Neuron (in vitro differentiated cells): ENCODE data around the gene SPOCK2.

ENCODE experiments used
- H2AFZ ChIP-seq: one replicate; pipeline ENCODE4 v1.6.1; 2013; ENCODE audit warnings: low read depth, mild to moderate bottlenecking, inconsistent platforms, low read length, moderate library complexity
- H3K27me3 ChIP-seq: one replicate; pipeline ENCODE4 v1.6.1; 2013; ENCODE audit warnings: low read length; ENCODE audit not compliant: insufficient read depth
- H3K36me3 ChIP-seq: one replicate; pipeline ENCODE4 v1.6.1; 2013; ENCODE audit warnings: low read length; ENCODE audit not compliant: insufficient read depth
- H3K4me1 ChIP-seq: one replicate; pipeline ENCODE4 v1.6.1; 2013; ENCODE audit warnings: low read length; ENCODE audit not compliant: insufficient read depth
- H3K4me3 ChIP-seq: 2 replicates; pipeline ENCODE4 v1.5.1; 2013; ENCODE audit warnings: mild to moderate bottlenecking, low read length, moderate library complexity
- H3K9me3 ChIP-seq: one replicate; pipeline ENCODE4 v1.6.1; 2013; ENCODE audit warnings: low read length

Gene SPOCK2

DNA sequence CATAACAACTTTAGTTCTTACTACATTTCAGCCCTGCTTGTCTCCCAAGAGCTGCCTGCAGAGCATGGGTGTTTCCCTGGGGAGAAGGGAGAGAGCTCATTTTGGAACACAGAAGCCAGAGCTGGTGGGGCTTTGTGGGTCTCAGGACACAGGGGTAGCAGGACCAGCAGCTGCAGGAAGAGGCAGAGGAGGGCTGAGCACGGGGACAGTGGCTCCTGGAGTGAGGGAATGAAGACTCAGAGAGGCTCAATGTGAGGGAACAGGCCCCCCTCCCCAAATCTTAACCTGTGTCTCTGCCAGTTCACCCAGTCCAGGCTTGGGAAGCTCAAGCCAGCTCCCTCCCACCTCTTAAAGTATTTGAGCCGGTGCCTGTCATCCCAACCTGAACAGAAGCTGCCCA is 74.2 kb downstream of the SPOCK2 start:
- H3K4me3 ChIP-seq = no peak overlapping the region
- no peaks in the 10 kb centered on the region for H3K9me3 ChIP-seq
- peaks cover 13% of the 10 kb centered on the region for H3K4me1 ChIP-seq
- H3K27me3 ChIP-seq = no peaks in the 10 kb centered on the region
- peaks cover 8% of the 10 kb centered on the region for H3K36me3 ChIP-seq
- H2AFZ ChIP-seq = no peak overlapping the region

GRCh38 chr10:72013202-72013945 is 75.0 kb downstream of the SPOCK2 start:
- Histone ChIP-seq H3K9me3 (no peaks in the 10 kb centered on the region), H3K36me3 (peaks cover 12% of the 10 kb centered on the region), H3K4me1 (peaks cover 21% of the 10 kb centered on the region), H3K4me3 (no peak overlapping the region), H2AFZ (no peak overlapping the region), H3K27me3 (no peaks in the 10 kb centered on the region)

DNA sequence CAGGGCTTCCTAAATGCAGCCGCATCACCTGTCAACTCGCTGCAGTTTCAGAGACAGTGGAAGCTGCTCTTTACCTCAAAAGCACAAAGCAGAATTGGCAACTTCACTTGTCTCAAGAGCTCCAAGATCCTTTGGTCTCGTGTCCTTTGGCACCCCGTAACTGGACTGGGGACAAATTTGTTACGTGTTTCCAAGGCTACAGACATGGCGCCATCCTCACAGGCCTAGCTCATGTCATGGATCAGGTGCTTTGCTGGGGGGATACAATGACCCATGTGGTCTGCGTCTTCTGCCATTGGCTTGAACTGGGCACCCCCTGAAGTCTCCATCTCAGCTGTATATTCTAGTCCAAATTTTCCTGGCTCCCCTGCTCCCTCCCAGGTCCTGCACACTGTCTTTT is 75.6 kb downstream of the SPOCK2 start:
- Histone ChIP-seq H3K27me3 (no peaks in the 10 kb centered on the region), H3K36me3 (peaks cover 18% of the 10 kb centered on the region), H2AFZ (no peak overlapping the region), H3K4me3 (no peak overlapping the region), H3K9me3 (no peaks in the 10 kb centered on the region), H3K4me1 (peaks cover 21% of the 10 kb centered on the region)

DNA sequence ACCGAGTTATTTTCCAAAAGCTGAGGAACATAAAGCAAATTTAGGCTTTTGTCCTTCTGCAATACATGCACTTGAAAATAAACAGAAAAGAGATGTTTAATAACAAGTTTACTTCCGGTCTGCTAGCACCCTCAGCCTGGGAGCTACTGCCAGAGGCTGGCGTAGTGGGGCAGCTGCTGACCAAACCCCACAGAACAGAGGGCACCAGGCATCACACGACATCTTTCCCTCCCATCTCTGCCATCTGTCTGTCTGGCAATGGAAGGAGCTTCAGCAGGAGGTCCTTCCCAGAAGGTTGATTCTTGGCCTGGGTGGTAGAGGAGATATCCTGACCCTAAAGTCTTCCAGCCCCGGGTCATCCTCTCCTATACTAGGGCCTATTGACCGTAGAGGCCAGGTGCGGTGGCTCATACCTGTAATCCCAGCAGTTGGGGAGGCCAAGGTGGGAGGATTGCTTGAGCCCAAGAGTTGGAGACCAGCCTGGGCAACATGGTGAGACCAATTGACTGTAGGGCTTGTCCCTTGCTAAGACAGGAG is 76.3 kb downstream of the SPOCK2 start:
- no peaks in the 10 kb centered on the region for H3K27me3 ChIP-seq
- H2AFZ ChIP-seq = no peak overlapping the region
- peaks cover 21% of the 10 kb centered on the region for H3K4me1 ChIP-seq

DNA sequence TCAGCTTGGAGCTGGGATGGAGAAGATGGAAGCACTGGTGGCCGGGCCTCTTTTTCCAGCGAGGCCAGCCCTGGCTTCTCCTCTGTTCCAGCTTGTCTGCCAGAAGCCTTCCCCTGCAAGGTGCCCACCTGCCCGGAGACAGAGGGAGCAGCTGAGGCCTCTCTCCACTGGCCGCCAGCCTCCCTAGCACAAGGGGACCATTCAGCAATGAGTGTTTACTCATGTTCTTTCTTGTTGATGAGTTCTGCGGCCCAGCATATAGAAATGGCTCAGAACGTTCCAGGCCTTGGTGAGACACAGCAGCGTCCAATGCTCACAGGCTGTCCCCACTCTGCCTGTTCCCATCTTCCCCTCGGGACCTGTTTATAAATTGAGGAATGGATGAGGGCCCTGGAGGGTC is 76.9 kb downstream of the SPOCK2 start:
- no peak overlapping the region for H3K4me3 ChIP-seq
- H3K9me3 ChIP-seq = no peaks in the 10 kb centered on the region
- H3K36me3 ChIP-seq = peaks cover 30% of the 10 kb centered on the region
- H3K27me3 ChIP-seq = no peaks in the 10 kb centered on the region
- H3K4me1 ChIP-seq = peaks cover 21% of the 10 kb centered on the region
- H2AFZ ChIP-seq = no peak overlapping the region

More for the DNA sequence above, 76.3 kb downstream of the SPOCK2 start:
- Histone ChIP-seq H3K4me3 (no peak overlapping the region), H3K9me3 (no peaks in the 10 kb centered on the region), H3K36me3 (peaks cover 25% of the 10 kb centered on the region)

DNA sequence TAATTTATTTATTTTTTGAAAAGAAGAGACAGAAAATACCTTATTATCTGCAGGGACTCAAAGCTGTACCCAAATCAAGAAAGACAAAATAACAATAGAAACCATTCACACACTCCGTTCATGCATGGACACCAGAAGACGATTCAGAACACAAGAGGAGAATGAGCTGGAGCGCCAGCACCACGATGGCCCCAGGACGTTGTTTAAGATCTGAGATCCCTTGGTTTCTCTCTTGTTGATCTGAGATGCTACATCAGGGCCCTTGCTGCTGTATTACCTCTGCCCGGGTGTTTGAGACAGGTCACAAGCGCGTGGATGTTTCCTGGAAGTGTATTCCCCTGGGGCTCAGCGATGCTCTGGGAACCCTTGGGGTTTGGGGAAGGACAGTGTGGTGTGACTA is 77.3 kb downstream of the SPOCK2 start:
- Histone ChIP-seq H3K27me3 (no peaks in the 10 kb centered on the region), H3K36me3 (peaks cover 32% of the 10 kb centered on the region), H2AFZ (no peak overlapping the region), H3K4me3 (no peak overlapping the region), H3K9me3 (no peaks in the 10 kb centered on the region), H3K4me1 (peaks cover 21% of the 10 kb centered on the region)

- Histone ChIP-seq H3K36me3 (peaks cover 32% of the 10 kb centered on the region), H2AFZ (no peak overlapping the region), H3K4me1 (peaks cover 21% of the 10 kb centered on the region), H3K9me3 (no peaks in the 10 kb centered on the region), H3K27me3 (no peaks in the 10 kb centered on the region), H3K4me3 (no peak overlapping the region)
These were observed 77.9 kb downstream of the SPOCK2 start for GRCh38 chr10:72010234-72010973.

DNA sequence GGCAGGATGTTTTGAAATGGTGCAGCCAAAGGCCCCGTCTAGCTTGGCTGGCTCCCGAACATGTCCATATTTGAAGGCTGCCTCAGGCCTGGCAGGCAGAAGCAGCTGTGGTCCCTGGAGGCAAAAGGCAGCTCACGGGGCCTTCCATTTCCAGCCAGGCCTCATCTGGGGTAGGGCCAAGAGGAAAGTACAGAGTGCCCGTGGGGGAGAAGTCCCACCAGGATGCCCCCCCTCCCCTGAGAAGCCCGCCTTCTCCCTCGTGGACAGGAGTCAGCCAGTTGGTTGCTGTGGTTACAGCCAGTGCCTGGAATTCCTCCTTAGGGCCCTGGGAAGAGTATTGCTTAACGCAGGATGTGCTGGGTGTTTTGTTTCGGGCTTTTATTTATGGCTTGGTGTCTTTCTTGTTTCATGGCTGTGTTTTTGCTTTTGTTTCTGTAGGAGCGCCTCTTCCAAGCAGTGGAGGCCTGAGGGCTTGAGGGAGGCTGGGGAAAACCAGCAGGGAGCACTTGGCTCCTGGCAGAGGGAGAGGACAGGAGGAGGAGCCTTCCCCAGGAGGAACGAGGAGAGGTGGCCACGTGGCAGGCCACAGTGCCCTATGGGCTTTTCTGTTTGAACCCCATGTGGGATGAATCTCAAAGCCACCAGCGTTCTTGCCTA is 78.8 kb downstream of the SPOCK2 start:
- Histone ChIP-seq H3K9me3 (no peaks in the 10 kb centered on the region), H3K36me3 (peaks cover 32% of the 10 kb centered on the region), H2AFZ (no peak overlapping the region), H3K4me3 (no peak overlapping the region), H3K4me1 (peaks cover 21% of the 10 kb centered on the region), H3K27me3 (no peaks in the 10 kb centered on the region)

- H3K4me1 ChIP-seq = peaks cover 21% of the 10 kb centered on the region
- no peak overlapping the region for H2AFZ ChIP-seq
- peaks cover 32% of the 10 kb centered on the region for H3K36me3 ChIP-seq
- H3K4me3 ChIP-seq = no peak overlapping the region
- no peaks in the 10 kb centered on the region for H3K27me3 ChIP-seq
- no peaks in the 10 kb centered on the region for H3K9me3 ChIP-seq
These were observed 79.3 kb downstream of the SPOCK2 start for GRCh38 chr10:72009051-72009424.
